Liver (tissue), 3 donors: ENCODE data around the gene UNC5B.

Experiments used
- RAD21 ChIP-seq, 2 donors: IDR thresholded peaks; 2 replicates each; pipeline ENCODE4 v1.6.1; 2016; ENCODE audit warnings: antibody characterized with exemption in 2 of 2, mild to moderate bottlenecking in 2 of 2
- YY1 ChIP-seq: IDR thresholded peaks from 2 replicates; pipeline ENCODE4 v1.6.1; 2016; ENCODE audit warnings: antibody characterized with exemption, mild to moderate bottlenecking
- TF ChIP-seq, protein P1 (sequence below): fragments of 150-350 bp; IDR thresholded peaks from 2 replicates; pipeline ENCODE4 v1.5.1; 2017; ENCODE audit warnings: improper control_type of control experiment, low read depth, low read length; ENCODE audit not compliant: missing input control
- TF ChIP-seq, protein P2 (sequence below): IDR thresholded peaks from 2 replicates; pipeline ENCODE4 v1.6.1; 2016; ENCODE audit warnings: antibody characterized with exemption, mild to moderate bottlenecking
- donor health status: healthy.
- donor health status: healthy.

DNA sequence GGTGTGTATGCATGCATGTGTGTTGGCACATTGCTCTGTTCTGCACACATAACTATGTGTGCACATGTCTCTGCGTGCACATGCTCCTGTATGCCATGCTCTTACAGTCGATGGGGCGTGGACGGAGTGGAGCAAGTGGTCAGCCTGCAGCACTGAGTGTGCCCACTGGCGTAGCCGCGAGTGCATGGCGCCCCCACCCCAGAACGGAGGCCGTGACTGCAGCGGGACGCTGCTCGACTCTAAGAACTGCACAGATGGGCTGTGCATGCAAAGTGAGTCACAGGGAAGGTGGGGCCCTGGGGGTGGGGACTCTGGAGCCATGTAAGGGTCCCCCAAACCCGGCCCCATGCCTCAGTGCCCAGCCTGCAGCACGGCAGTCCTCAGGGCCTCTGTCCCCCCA is 76.1 kb downstream of the UNC5B start:
- TF ChIP-seq, protein P1, sequence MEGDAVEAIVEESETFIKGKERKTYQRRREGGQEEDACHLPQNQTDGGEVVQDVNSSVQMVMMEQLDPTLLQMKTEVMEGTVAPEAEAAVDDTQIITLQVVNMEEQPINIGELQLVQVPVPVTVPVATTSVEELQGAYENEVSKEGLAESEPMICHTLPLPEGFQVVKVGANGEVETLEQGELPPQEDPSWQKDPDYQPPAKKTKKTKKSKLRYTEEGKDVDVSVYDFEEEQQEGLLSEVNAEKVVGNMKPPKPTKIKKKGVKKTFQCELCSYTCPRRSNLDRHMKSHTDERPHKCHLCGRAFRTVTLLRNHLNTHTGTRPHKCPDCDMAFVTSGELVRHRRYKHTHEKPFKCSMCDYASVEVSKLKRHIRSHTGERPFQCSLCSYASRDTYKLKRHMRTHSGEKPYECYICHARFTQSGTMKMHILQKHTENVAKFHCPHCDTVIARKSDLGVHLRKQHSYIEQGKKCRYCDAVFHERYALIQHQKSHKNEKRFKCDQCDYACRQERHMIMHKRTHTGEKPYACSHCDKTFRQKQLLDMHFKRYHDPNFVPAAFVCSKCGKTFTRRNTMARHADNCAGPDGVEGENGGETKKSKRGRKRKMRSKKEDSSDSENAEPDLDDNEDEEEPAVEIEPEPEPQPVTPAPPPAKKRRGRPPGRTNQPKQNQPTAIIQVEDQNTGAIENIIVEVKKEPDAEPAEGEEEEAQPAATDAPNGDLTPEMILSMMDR, result no peak
- TF ChIP-seq YY1 (no peak), RAD21 (IDR thresholded peaks at IDR 0.05) (no peak)
- TF ChIP-seq, protein P2, sequence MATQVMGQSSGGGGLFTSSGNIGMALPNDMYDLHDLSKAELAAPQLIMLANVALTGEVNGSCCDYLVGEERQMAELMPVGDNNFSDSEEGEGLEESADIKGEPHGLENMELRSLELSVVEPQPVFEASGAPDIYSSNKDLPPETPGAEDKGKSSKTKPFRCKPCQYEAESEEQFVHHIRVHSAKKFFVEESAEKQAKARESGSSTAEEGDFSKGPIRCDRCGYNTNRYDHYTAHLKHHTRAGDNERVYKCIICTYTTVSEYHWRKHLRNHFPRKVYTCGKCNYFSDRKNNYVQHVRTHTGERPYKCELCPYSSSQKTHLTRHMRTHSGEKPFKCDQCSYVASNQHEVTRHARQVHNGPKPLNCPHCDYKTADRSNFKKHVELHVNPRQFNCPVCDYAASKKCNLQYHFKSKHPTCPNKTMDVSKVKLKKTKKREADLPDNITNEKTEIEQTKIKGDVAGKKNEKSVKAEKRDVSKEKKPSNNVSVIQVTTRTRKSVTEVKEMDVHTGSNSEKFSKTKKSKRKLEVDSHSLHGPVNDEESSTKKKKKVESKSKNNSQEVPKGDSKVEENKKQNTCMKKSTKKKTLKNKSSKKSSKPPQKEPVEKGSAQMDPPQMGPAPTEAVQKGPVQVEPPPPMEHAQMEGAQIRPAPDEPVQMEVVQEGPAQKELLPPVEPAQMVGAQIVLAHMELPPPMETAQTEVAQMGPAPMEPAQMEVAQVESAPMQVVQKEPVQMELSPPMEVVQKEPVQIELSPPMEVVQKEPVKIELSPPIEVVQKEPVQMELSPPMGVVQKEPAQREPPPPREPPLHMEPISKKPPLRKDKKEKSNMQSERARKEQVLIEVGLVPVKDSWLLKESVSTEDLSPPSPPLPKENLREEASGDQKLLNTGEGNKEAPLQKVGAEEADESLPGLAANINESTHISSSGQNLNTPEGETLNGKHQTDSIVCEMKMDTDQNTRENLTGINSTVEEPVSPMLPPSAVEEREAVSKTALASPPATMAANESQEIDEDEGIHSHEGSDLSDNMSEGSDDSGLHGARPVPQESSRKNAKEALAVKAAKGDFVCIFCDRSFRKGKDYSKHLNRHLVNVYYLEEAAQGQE, result no peak
